IMR-90 (cell line): ENCODE measurements around the gene BHLHA15.

Experiments used
- BHLHE40 ChIP-seq: fragments of 150-350 bp; IDR thresholded peaks from 2 replicates; pipeline ENCODE4 v1.6.1; 2016; ENCODE audit warnings: mild to moderate bottlenecking, low read depth, low read length
- CEBPB ChIP-seq: IDR thresholded peaks from 2 replicates; pipeline ENCODE4 v1.6.1; 2012; ENCODE audit warnings: low read depth, low read length, improper control_type of control experiment
- CHD1 ChIP-seq: IDR thresholded peaks from 2 replicates; pipeline ENCODE4 v1.6.1; 2012; ENCODE audit warnings: low read depth, low read length, improper control_type of control experiment
- CTCF ChIP-seq: conservative IDR thresholded peaks from 2 replicates; pipeline ENCODE4 v1.5.1; 2012; ENCODE audit warnings: mild to moderate bottlenecking, low read depth, low read length, improper control_type of control experiment
- MAFK ChIP-seq: IDR thresholded peaks from 2 replicates; pipeline ENCODE4 v1.6.1; 2012; ENCODE audit warnings: low read depth, low read length, improper control_type of control experiment
- MAZ ChIP-seq: IDR thresholded peaks from 2 replicates; pipeline ENCODE4 v1.6.1; 2012; ENCODE audit warnings: low read depth, mild to moderate bottlenecking, low read length, improper control_type of control experiment, moderate library complexity, borderline replicate concordance
- MXI1 ChIP-seq: IDR thresholded peaks from 2 replicates; pipeline ENCODE4 v1.6.1; 2012; ENCODE audit warnings: low read depth, mild to moderate bottlenecking, low read length, moderate library complexity, borderline replicate concordance
- POLR2A ChIP-seq: IDR thresholded peaks from 2 replicates; pipeline ENCODE4 v1.6.1; 2012; ENCODE audit warnings: mild to moderate bottlenecking, low read depth, low read length
- RAD21 ChIP-seq: IDR thresholded peaks from 2 replicates; pipeline ENCODE4 v1.6.1; 2012; ENCODE audit warnings: low read length, improper control_type of control experiment
- RFX5 ChIP-seq: IDR thresholded peaks from 2 replicates; pipeline ENCODE4 v1.8.0; 2012; ENCODE audit warnings: low read depth, mild to moderate bottlenecking, low read length, moderate library complexity
- SMC3 ChIP-seq: fragments of 150-350 bp; IDR thresholded peaks from 2 replicates; pipeline ENCODE4 v1.6.1; 2016; ENCODE audit warnings: low read depth, mild to moderate bottlenecking, antibody characterized with exemption, low read length, moderate library complexity
- TF ChIP-seq, protein P1 (sequence below): fragments of 150-350 bp; IDR thresholded peaks from 2 replicates; pipeline ENCODE4 v1.6.1; 2016; ENCODE audit warnings: low read depth, mild to moderate bottlenecking, low read length, moderate library complexity, borderline replicate concordance

DNA sequence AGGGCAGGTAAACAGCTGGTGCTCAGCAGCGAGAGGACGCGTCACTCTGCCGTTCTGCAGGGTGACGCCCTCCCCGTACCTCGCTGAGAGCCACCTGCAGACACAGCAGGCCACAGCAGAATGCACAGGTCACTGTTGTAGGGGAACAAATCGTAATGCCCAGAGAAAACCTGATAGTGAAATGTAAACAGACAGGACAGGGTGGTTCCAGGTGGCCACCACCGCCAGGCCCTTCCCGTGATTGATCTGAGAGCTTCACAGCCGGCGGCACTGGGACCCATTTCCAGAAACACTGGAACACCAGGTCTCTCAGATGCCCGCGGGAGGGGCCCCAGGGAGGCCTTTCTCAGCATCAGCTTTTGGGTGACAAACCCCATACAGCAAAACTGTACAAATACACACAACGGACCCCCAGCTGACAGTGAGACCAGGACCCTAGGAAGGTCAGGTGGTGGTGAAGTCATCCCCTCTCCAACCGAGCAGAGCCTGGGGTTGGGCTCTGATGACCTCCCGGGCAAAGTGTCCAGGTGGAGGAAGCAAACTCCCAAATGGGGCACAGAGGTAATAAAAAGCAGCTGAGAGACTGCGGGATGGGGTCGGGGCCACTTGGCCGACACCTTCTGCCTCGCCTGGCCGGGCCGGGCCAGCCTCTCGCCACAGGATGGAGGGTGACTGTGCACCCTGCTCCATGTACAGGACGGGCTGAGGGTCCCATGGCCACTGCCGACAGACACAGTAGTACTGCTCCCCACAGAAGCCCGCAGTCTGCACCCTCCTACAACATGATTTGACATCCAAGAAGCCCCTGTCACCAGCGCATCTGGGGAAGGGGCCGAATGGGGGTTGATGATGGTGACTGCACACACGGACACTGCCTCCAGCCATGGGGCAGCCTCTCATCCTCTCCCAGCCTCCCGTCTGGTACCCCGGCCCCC lies 4.6 kb downstream of the BHLHA15 start:
- no peak for TF ChIP-seq CTCF
- no peak for TF ChIP-seq POLR2A
- no peak for TF ChIP-seq RAD21
- no peak for TF ChIP-seq CEBPB
- TF ChIP-seq MAZ, result no peak
- TF ChIP-seq MAFK, result no peak
- no peak for TF ChIP-seq SMC3
- no peak for TF ChIP-seq MXI1
- no peak for TF ChIP-seq RFX5
- no peak for TF ChIP-seq BHLHE40
- TF ChIP-seq, protein P1, sequence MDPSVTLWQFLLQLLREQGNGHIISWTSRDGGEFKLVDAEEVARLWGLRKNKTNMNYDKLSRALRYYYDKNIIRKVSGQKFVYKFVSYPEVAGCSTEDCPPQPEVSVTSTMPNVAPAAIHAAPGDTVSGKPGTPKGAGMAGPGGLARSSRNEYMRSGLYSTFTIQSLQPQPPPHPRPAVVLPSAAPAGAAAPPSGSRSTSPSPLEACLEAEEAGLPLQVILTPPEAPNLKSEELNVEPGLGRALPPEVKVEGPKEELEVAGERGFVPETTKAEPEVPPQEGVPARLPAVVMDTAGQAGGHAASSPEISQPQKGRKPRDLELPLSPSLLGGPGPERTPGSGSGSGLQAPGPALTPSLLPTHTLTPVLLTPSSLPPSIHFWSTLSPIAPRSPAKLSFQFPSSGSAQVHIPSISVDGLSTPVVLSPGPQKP, result no peak
- TF ChIP-seq CHD1, result no peak
